Adrenal gland (tissue), 12 donors: ENCODE measurements around the gene USP17L27. TPM values are rescaled to one million over a fixed set of nuclear protein-coding genes. Genes with fewer than 3 reads are reported as not detected.
"Not testable (repeated sequence)": the region's sequence is repeated elsewhere in the genome, so short reads cannot be mapped to it uniquely, and the experiment has no call there.

Experiments used
- DNase-seq, 7 donors: peaks; one replicate each; pipeline ENCODE4 v3.0.0-alpha.2; 2019 to 2020
- H3K27ac ChIP-seq, 5 donors: fragments of 200-600 bp; sonication (generic) in 4 of 5; 1 replicate in 3 of 5; 2 replicates in 2 of 5; pipeline versions ENCODE4 v1.5.1 to v1.8.0; 2016 to 2020; ENCODE audit warnings: mild to moderate bottlenecking in 1 of 5
- H3K27me3 ChIP-seq: fragments of 200-600 bp; 2 replicates; pipeline ENCODE4 v1.8.0; 2021
- H3K36me3 ChIP-seq, 2 donors: fragments of 200-600 bp; replicated peaks in 1 of 2; 1 replicate in 1 of 2; 2 replicates in 1 of 2; pipeline versions ENCODE4 v1.5.1 to v1.8.0; 2018 to 2022
- H3K4me1 ChIP-seq, 2 donors: fragments of 200-600 bp; replicated peaks in 1 of 2; 1 replicate in 1 of 2; 2 replicates in 1 of 2; pipeline versions ENCODE4 v1.5.1 to v1.8.0; 2018 to 2021
- H3K4me3 ChIP-seq, 4 donors: fragments of 200-600 bp; sonication (generic) in 3 of 4; one replicate each; pipeline ENCODE4 v1.5.1; 2016 to 2018
- H3K9me3 ChIP-seq, 3 donors: fragments of 200-600 bp; sonication (generic) in 1 of 3; replicated peaks in 1 of 3; 1 replicate in 2 of 3; 2 replicates in 1 of 3; pipeline versions ENCODE4 v1.5.1 to v1.8.0; 2016 to 2021
- POLR2A ChIP-seq, 2 donors: fragments of 450-650 bp; IDR thresholded peaks; one replicate each; pipeline ENCODE4 v1.6.1; 2017; ENCODE audit warnings: antibody characterized with exemption in 2 of 2, mild to moderate bottlenecking in 2 of 2, moderate library complexity in 1 of 2
- WGBS, 4 donors: extraction: QIAGEN DNeasy Blood & Tissue Kit in 2 of 4; methylation state at CpG; one replicate each; pipeline versions ENCODE4 v1.1.5 to v1.1.7; 2013 to 2017; 5-methylcytosine and 5-hydroxymethylcytosine counted together
- intact Hi-C, 2 donors: fragments of 100-400 bp; cut with DNase I; formaldehyde crosslinking; loops; one replicate each; pipeline versions ENCODE4 v1.14.1 to v1.15.0; 2022 to 2023
- polyA plus RNA-seq, 3 donors: library from polyadenylated mRNA; stranded (reverse); fragments of 200-250 nt in 2 of 3; fragments of 350-450 nt in 1 of 3; fragmentation: Illumina TruSeq in 1 of 3; extraction: RNeasy Lipid Tissue Mini Kit (QIAGEN cat#74804) in 1 of 3; gene quantifications; one replicate each; pipeline ENCODE4 v1.2.3, GENCODE V29; 2013 to 2014
- total RNA-seq, 9 donors: library from RNA; depleted of rRNA in 4 of 9; stranded (reverse); fragments of >200 nt in 4 of 9; fragments of 120-200 nt in 1 of 9; fragmentation: NEBNext Ultra II Directional in 1 of 9; extraction: Animal tissue kit (Norgen Biotek cat#: 25700) in 1 of 9; gene quantifications; one replicate each; pipeline versions ENCODE4 v1.1.0 to v1.2.4, GENCODE V29; 2013 to 2023
- TF ChIP-seq, protein P1 (sequence below), 6 experiments: fragments of 450-650 bp in 4 of 6; fragments of 200-600 bp in 2 of 6; sonication (generic) in 1 of 6; IDR thresholded peaks; 1 replicate in 5 of 6; 2 replicates in 1 of 6; pipeline versions ENCODE4 v1.5.1 to v1.8.0; 2016 to 2021; ENCODE audit warnings: antibody characterized with exemption in 6 of 6, mild to moderate bottlenecking in 2 of 6, moderate library complexity in 1 of 6
- donor health status: healthy with polysubstance abuse.
- donor health status: Bipolar disorder and iron deficiency.
- donor health status: DM: yes; HTN: yes; CAD: no.
- donor health status: DM: no; HTN: no; CAD: no.
- donor health status: DM: no; HTN: no; CAD: no.
- donor health status: DM: yes; HTN: yes; CAD: no.

Gene USP17L27
- total and polyA plus RNA-seq, 12 donors, result not detected

GRCh38 chr4:9381012-9381534 is 37.1 kb downstream of the USP17L27 start:
- intact Hi-C loops, H3K9me3 ChIP-seq, H3K27ac ChIP-seq, H3K4me1 ChIP-seq, H3K27me3 ChIP-seq, H3K36me3 ChIP-seq: not testable (repeated sequence)
- TF ChIP-seq, protein P1, sequence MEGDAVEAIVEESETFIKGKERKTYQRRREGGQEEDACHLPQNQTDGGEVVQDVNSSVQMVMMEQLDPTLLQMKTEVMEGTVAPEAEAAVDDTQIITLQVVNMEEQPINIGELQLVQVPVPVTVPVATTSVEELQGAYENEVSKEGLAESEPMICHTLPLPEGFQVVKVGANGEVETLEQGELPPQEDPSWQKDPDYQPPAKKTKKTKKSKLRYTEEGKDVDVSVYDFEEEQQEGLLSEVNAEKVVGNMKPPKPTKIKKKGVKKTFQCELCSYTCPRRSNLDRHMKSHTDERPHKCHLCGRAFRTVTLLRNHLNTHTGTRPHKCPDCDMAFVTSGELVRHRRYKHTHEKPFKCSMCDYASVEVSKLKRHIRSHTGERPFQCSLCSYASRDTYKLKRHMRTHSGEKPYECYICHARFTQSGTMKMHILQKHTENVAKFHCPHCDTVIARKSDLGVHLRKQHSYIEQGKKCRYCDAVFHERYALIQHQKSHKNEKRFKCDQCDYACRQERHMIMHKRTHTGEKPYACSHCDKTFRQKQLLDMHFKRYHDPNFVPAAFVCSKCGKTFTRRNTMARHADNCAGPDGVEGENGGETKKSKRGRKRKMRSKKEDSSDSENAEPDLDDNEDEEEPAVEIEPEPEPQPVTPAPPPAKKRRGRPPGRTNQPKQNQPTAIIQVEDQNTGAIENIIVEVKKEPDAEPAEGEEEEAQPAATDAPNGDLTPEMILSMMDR (IDR thresholded peaks at IDR 0.05), result peak; percentile 50 to 66 (median 56)
- WGBS, 4 donors, result 3 to 46% (median 25%) methylated on average over 3 to 32 of the region's 36 CpGs
- H3K4me3 ChIP-seq, result peak overlapping the region in 2 of 4 donors; percentile 16 to 53
- peak; percentile 26 to 79 (median 56) for DNase-seq

- Histone ChIP-seq H3K4me3 (no peak overlapping the region), H3K27me3 (no peaks in the 10 kb centered on the region), H3K4me1 (no peaks in the 10 kb centered on the region), H3K9me3 (no peaks in the 10 kb centered on the region), H3K36me3 (no peaks in the 10 kb centered on the region), H3K27ac (no peak overlapping the region)
- 69 to 90% (median 74%) methylated on average over 1 of the region's 1 CpG for WGBS, 4 donors
- DNase-seq, result no peak
- no peak for TF ChIP-seq POLR2A (IDR thresholded peaks at IDR 0.05)
- TF ChIP-seq, protein P1 (IDR thresholded peaks at IDR 0.05), result no peak
- intact Hi-C loops, result no loop called here
Observed at GRCh38 chr4:9384126-9384525, 40.2 kb downstream of the USP17L27 start.

DNA sequence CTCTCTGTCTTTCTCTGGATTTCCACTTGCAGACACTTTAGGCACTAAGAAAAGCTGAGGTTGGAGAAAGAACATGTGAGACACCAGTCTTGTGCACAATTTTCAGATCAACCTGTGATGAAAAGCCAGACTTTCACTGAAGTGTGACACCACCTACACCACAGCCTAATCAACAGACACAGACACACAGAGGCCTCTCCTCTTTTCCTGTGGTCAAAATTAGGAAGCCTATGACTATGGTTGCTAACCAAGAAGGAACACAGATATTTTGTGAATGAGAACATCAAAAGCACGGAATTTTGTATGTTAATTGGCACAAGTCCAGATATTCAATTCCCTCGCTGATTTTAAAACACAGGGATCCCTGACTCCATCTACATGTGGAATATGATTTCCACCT is 45.1 kb downstream of the USP17L27 start:
- 49 to 65% (median 57%) methylated on average over 2 of the region's 2 CpGs for WGBS, 4 donors
- H3K4me1 ChIP-seq, intact Hi-C loops, H3K27me3 ChIP-seq, DNase-seq, H3K9me3 ChIP-seq, H3K27ac ChIP-seq, H3K4me3 ChIP-seq, H3K36me3 ChIP-seq: not testable (repeated sequence)

Other genes starting within 250 kb of the USP17L27 start
- not detected for gene FAM90A26, start 173.7 kb upstream of the USP17L27 start, total RNA-seq
- not detected for gene FAM90A26, start 173.7 kb upstream of the USP17L27 start, polyA plus RNA-seq
- not detected for gene USP17L10, start 133.5 kb upstream of the USP17L27 start, total RNA-seq
- gene USP17L10, start 133.5 kb upstream of the USP17L27 start, polyA plus RNA-seq, result not detected
- gene USP17L11, start 128.7 kb upstream of the USP17L27 start, total RNA-seq, result not detected
- gene USP17L11, start 128.7 kb upstream of the USP17L27 start, polyA plus RNA-seq, result not detected
- not detected for gene USP17L12, start 124.0 kb upstream of the USP17L27 start, total RNA-seq
- gene USP17L12, start 124.0 kb upstream of the USP17L27 start, polyA plus RNA-seq, result not detected
- gene USP17L13, start 119.3 kb upstream of the USP17L27 start, total RNA-seq, result not detected
- not detected for gene USP17L13, start 119.3 kb upstream of the USP17L27 start, polyA plus RNA-seq
- not detected for gene USP17L15, start 109.8 kb upstream of the USP17L27 start, total RNA-seq
- gene USP17L15, start 109.8 kb upstream of the USP17L27 start, polyA plus RNA-seq, result not detected
- not detected for gene USP17L17, start 100.3 kb upstream of the USP17L27 start, total RNA-seq
- gene USP17L17, start 100.3 kb upstream of the USP17L27 start, polyA plus RNA-seq, result not detected
- not detected for gene USP17L18, start 95.5 kb upstream of the USP17L27 start, total RNA-seq
- gene USP17L18, start 95.5 kb upstream of the USP17L27 start, polyA plus RNA-seq, result not detected
- gene USP17L19, start 90.8 kb upstream of the USP17L27 start, total RNA-seq, result not detected
- not detected for gene USP17L19, start 90.8 kb upstream of the USP17L27 start, polyA plus RNA-seq
- not detected for gene USP17L20, start 86.0 kb upstream of the USP17L27 start, total RNA-seq
- not detected for gene USP17L20, start 86.0 kb upstream of the USP17L27 start, polyA plus RNA-seq
- gene USP17L21, start 81.3 kb upstream of the USP17L27 start, total RNA-seq, result not detected
- gene USP17L21, start 81.3 kb upstream of the USP17L27 start, polyA plus RNA-seq, result not detected
- gene USP17L22, start 76.5 kb upstream of the USP17L27 start, total RNA-seq, result 1 to 10 TPM in 1 of 9 donors, not detected in 8; 4.4 TPM
- not detected for gene USP17L22, start 76.5 kb upstream of the USP17L27 start, polyA plus RNA-seq
- not detected for gene USP17L24, start 19.0 kb upstream of the USP17L27 start, total RNA-seq
- gene USP17L24, start 19.0 kb upstream of the USP17L27 start, polyA plus RNA-seq, result not detected
- not detected for gene USP17L25, start 14.2 kb upstream of the USP17L27 start, total RNA-seq
- not detected for gene USP17L25, start 14.2 kb upstream of the USP17L27 start, polyA plus RNA-seq
- gene USP17L26, start 9.5 kb upstream of the USP17L27 start, total RNA-seq, result not detected
- not detected for gene USP17L26, start 9.5 kb upstream of the USP17L27 start, polyA plus RNA-seq
- not detected for gene USP17L5, start 4.7 kb upstream of the USP17L27 start, total RNA-seq
- not detected for gene USP17L5, start 4.7 kb upstream of the USP17L27 start, polyA plus RNA-seq
- not detected for gene USP17L28, start 4.7 kb downstream of the USP17L27 start, total RNA-seq
- gene USP17L28, start 4.7 kb downstream of the USP17L27 start, polyA plus RNA-seq, result not detected
- not detected for gene USP17L29, start 9.5 kb downstream of the USP17L27 start, total RNA-seq
- not detected for gene USP17L29, start 9.5 kb downstream of the USP17L27 start, polyA plus RNA-seq
- not detected for gene USP17L30, start 19.0 kb downstream of the USP17L27 start, total RNA-seq
- gene USP17L30, start 19.0 kb downstream of the USP17L27 start, polyA plus RNA-seq, result not detected
- not detected for gene DEFB131A, start 100.3 kb downstream of the USP17L27 start, total RNA-seq
- not detected for gene DEFB131A, start 100.3 kb downstream of the USP17L27 start, polyA plus RNA-seq